H1 (cell line): Measurements from ENCODE around the gene MACF1. TPM values are rescaled to one million over a fixed set of nuclear protein-coding genes. Genes with fewer than 3 reads are reported as not detected.

Experiments used
- ATF2 ChIP-seq: IDR thresholded peaks from 2 replicates; pipeline ENCODE4 v1.6.1; 2012; ENCODE audit warnings: low read length, inconsistent platforms
- HDAC6 ChIP-seq: IDR thresholded peaks from one replicate; pipeline ENCODE4 v1.7.1; 2012; ENCODE audit warnings: low read depth, mild to moderate bottlenecking, inconsistent platforms, low read length, moderate library complexity
- KDM4A ChIP-seq: IDR thresholded peaks from one replicate; pipeline ENCODE4 v1.7.1; 2012; ENCODE audit warnings: low read depth, mild to moderate bottlenecking, moderate library complexity, low read length, inconsistent platforms; ENCODE audit not compliant: severe bottlenecking
- RNF2 ChIP-seq: fragments of 200-900, 300-1000 bp; sonication (generic); IDR thresholded peaks from 2 replicates; pipeline ENCODE4 v1.7.1; 2016; ENCODE audit warnings: borderline replicate concordance, low read depth, mild to moderate bottlenecking, antibody characterized with exemption, low read length; ENCODE audit not compliant: poor library complexity, severe bottlenecking; ENCODE audit errors: missing control alignments
- RXRA ChIP-seq: IDR thresholded peaks from 2 replicates; pipeline ENCODE4 v1.6.1; 2011; ENCODE audit warnings: low read depth, mild to moderate bottlenecking, low read length, moderate library complexity; ENCODE audit not compliant: insufficient read depth
- SIRT6 ChIP-seq: IDR thresholded peaks from one replicate; pipeline ENCODE4 v1.7.1; 2012; ENCODE audit warnings: low read length, inconsistent platforms
- polyA plus RNA-seq, 7 experiments: library from polyadenylated mRNA; depleted of rRNA in 3 of 7; stranded (reverse) in 5 of 7; unstranded in 2 of 7; fragments of >200 nt in 5 of 7; fragments of 200-250 nt in 2 of 7; gene quantifications; 1 replicate in 5 of 7; 2 replicates in 1 of 7; 4 replicates in 1 of 7; pipeline versions ENCODE4 v1.2.1 to v1.2.3, GENCODE V29; 2011 to 2013; ENCODE audit warnings: missing spikeins in 2 of 7, mixed read lengths in 2 of 7
- total RNA-seq: library from RNA; stranded (reverse); fragmentation: NEBNext Ultra II Directional; extraction: Animal tissue kit (Norgen Biotek cat#: 25700); gene quantifications from 2 replicates; pipeline ENCODE4 v1.2.1, GENCODE V29; 2021

MACF1 gene
- total and polyA plus RNA-seq, 2 of the 8 experiments (the other 6 are each of a cell fraction or from before 2014, with no cell fraction given): 59.8 to 285 TPM

GRCh38 chr1:39392851-39393573 lies 188.5 kb downstream of the MACF1 start (continued):
- TF ChIP-seq RXRA: no peak
- TF ChIP-seq SIRT6: no peak
- no peak for TF ChIP-seq RNF2
- TF ChIP-seq ATF2: no peak
- TF ChIP-seq KDM4A: no peak
- no peak for TF ChIP-seq HDAC6
